CD4-positive, alpha-beta memory T cell (primary cell): ENCODE data around the gene UNC93A. TPM values are rescaled to one million over a fixed set of nuclear protein-coding genes. Genes with fewer than 3 reads are reported as not detected.

Experiments used
- CTCF ChIA-PET: fragments of 350-600 bp; sonication (Branson Sonifier 250); formaldehyde crosslinking; loops from one replicate; lab custom pipeline; 2021; ENCODE audit warnings: inconsistent platforms; ENCODE audit not compliant: partially characterized antibody; lab: Charles Lee
- POLR2A ChIA-PET: fragments of 350-600 bp; sonication (Branson Sonifier 250); formaldehyde crosslinking; loops from one replicate; lab custom pipeline; 2021; ENCODE audit not compliant: partially characterized antibody; lab: Charles Lee
- DNase-seq, 5 donors: peaks; one replicate each; pipeline versions ENCODE4 v3.0.0 to v3.0.0-alpha.2; 2020 to 2022; ENCODE audit warnings: mixed read lengths in 1 of 5
- H3K27ac ChIP-seq: one replicate; pipeline ENCODE4 v1.7.0; 2013; ENCODE audit warnings: low read depth, low read length
- H3K27me3 ChIP-seq: 2 replicates; pipeline ENCODE4 v1.7.0; 2013; ENCODE audit warnings: mild to moderate bottlenecking, low read length, moderate library complexity; ENCODE audit not compliant: insufficient read depth
- H3K36me3 ChIP-seq: 2 replicates; pipeline ENCODE4 v1.7.0; 2013; ENCODE audit warnings: mild to moderate bottlenecking, low read length, moderate library complexity; ENCODE audit not compliant: insufficient read depth
- H3K4me1 ChIP-seq: 2 replicates; pipeline ENCODE4 v1.7.0; 2013; ENCODE audit warnings: mild to moderate bottlenecking, low read length, moderate library complexity; ENCODE audit not compliant: insufficient read depth
- H3K4me3 ChIP-seq, 2 donors: one replicate each; pipeline ENCODE4 v1.7.0; 2013; ENCODE audit warnings: low read length in 2 of 2, mild to moderate bottlenecking in 1 of 2
- H3K9me3 ChIP-seq, 2 donors: one replicate each; pipeline ENCODE4 v1.7.0; 2013; ENCODE audit warnings: low read length in 2 of 2, control low read depth in 1 of 2; ENCODE audit not compliant: control insufficient read depth in 1 of 2
- H3K27ac Mint-ChIP-seq, 7 donors: one replicate each; pipeline ENCODE4 v1.8.0; 2020 to 2021; ENCODE audit warnings: mixed read lengths in 7 of 7, mild to moderate bottlenecking in 6 of 7, inconsistent platforms in 3 of 7, moderate library complexity in 3 of 7
- H3K27me3 Mint-ChIP-seq, 2 donors: one replicate each; pipeline ENCODE4 v1.8.0; 2020 to 2021; ENCODE audit warnings: mixed read lengths in 2 of 2
- H3K36me3 Mint-ChIP-seq, 2 donors: one replicate each; pipeline ENCODE4 v1.8.0; 2020 to 2021; ENCODE audit warnings: mixed read lengths in 2 of 2, inconsistent platforms in 1 of 2, mild to moderate bottlenecking in 1 of 2
- H3K4me1 Mint-ChIP-seq, 4 donors: one replicate each; pipeline ENCODE4 v1.8.0; 2020 to 2021; ENCODE audit warnings: mixed read lengths in 4 of 4, mild to moderate bottlenecking in 1 of 4
- H3K4me3 Mint-ChIP-seq, 8 donors: one replicate each; pipeline ENCODE4 v1.8.0; 2020 to 2021; ENCODE audit warnings: mixed read lengths in 8 of 8, mild to moderate bottlenecking in 7 of 8, moderate library complexity in 6 of 8, inconsistent platforms in 3 of 8
- H3K9me3 Mint-ChIP-seq, 8 donors: one replicate each; pipeline ENCODE4 v1.8.0; 2020 to 2021; ENCODE audit warnings: mixed read lengths in 8 of 8, mild to moderate bottlenecking in 5 of 8, inconsistent platforms in 3 of 8, moderate library complexity in 1 of 8
- intact Hi-C: fragments of 100-400 bp; cut with micrococcal nuclease; formaldehyde crosslinking; loops from one replicate; pipeline ENCODE4 v1.15.1; 2023
- polyA plus RNA-seq, 2 donors: library from polyadenylated mRNA; unstranded; fragments of 300-500 nt; fragmentation: Illumina TruSeq; gene quantifications; one replicate each; pipeline ENCODE4 v1.2.3, GENCODE V29; 2021
- total RNA-seq, 2 experiments: library from RNA; stranded (reverse); gene quantifications; one replicate each; pipeline ENCODE4 v1.2.3, GENCODE V29; 2021

Gene UNC93A
- total and polyA plus RNA-seq, 4 experiments from 2014 or later: not detected

DNA sequence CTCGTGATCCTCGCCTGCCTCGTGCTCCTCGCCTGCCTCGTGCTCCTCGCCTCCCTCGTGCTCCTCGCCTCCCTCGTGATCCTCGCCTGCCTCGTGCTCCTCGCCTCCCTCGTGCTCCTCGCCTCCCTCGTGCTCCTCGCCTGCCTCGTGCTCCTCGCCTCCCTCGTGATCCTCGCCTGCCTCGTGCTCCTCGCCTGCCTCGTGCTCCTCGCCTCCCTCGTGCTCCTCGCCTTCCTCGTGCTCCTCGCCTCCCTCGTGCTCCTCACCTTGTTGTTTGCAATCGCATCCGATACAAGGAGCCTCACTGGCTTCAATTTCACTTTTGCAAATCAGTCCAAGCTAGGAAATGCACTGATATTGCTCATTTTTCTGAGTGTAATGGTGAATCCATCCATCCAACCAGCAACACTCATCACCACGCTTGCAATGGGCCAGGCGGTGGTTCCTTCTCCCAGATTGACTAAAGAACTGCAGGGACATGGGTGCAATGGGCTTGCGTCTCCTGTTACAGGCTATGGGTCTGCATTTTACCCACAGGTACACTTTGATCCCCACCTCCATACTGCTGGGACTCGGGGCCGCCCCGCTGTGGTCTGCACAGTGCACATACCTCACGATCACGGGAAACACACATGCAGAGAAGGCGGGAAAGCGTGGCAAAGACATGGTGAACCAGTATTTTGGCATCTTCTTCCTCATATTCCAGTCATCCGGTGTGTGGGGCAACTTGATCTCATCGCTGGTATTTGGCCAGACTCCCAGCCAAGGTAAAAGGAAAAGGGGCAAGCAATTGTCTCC is 4.6 kb downstream of the UNC93A start:
- intact Hi-C loops: no loop called here
- H3K27ac Mint-ChIP-seq: no peak overlapping the region
- H3K27me3 Mint-ChIP-seq: peaks cover 8 to 22% of the 10 kb centered on the region in 2 donors
- H3K36me3 ChIP-seq: no peaks in the 10 kb centered on the region
- no peaks in the 10 kb centered on the region for H3K36me3 Mint-ChIP-seq
- DNase-seq: no peak
- no peak overlapping the region for H3K4me3 Mint-ChIP-seq
- no peaks in the 10 kb centered on the region for H3K9me3 ChIP-seq
- no peaks in the 10 kb centered on the region for H3K27me3 ChIP-seq
- H3K9me3 Mint-ChIP-seq: no peaks in the 10 kb centered on the region
- no peak overlapping the region for H3K27ac ChIP-seq
- H3K4me1 ChIP-seq: no peaks in the 10 kb centered on the region
- H3K4me1 Mint-ChIP-seq: peaks cover 0 to 1% (median 0%) of the 10 kb centered on the region in 4 donors
- ChIA-PET POLR2A (no interaction called here), CTCF (no interaction called here)
- no peak overlapping the region for H3K4me3 ChIP-seq

DNA sequence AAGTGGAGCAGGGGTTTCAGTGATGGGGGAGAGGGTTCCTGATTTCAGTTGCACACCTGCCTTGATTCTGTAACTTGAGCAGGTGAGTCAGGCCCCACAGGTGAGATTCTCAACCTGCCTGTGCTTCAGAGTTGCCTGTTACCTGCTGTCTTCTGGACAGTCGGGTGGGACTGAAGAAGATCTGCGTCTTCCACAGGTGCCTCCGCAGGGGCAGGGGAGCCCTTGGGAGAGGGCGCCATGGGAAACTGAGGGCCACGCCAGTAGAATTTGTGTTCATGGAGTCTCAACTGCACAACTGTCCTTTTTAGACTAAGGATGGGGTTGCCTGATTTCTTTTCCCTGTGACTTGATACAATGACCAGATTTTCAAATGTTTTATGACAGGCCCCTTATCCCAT is 5.2 kb downstream of the UNC93A start:
- Histone ChIP-seq H3K9me3 (no peaks in the 10 kb centered on the region), H3K36me3 (no peaks in the 10 kb centered on the region), H3K27ac (no peak overlapping the region), H3K27me3 (no peaks in the 10 kb centered on the region), H3K4me1 (no peaks in the 10 kb centered on the region), H3K4me3 (no peak overlapping the region)
- intact Hi-C loops: no loop called here
- no peak overlapping the region for H3K27ac Mint-ChIP-seq
- CTCF ChIA-PET: no interaction called here
- H3K9me3 Mint-ChIP-seq: no peaks in the 10 kb centered on the region
- no peak overlapping the region for H3K4me3 Mint-ChIP-seq
- H3K27me3 Mint-ChIP-seq: peaks cover 8 to 22% of the 10 kb centered on the region in 2 donors
- H3K36me3 Mint-ChIP-seq: no peaks in the 10 kb centered on the region
- POLR2A ChIA-PET: no interaction called here
- no peak for DNase-seq
- peaks cover 0 to 1% (median 0%) of the 10 kb centered on the region in 4 donors for H3K4me1 Mint-ChIP-seq

DNA sequence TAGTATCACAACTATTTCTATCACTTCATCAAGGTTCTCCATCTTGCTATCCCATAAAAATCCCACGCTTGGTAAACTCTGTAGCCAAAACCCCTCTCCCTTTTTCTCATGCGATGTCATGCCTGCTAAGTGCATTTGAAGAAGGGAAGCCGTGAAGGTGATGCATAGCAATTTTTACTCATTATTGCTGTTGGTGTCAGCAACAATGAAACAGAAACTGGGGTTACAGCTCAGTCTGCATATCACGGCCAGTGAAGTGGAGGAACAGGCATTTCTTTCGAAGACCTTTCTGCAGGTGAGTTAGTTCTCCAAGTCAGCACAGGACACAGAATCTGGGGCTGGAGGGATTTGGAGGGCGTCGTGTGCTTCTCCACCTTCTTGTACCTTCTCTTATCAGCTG is 5.8 kb downstream of the UNC93A start:
- no peak for DNase-seq
- Histone ChIP-seq H3K4me1 (no peaks in the 10 kb centered on the region), H3K27ac (no peak overlapping the region), H3K4me3 (no peak overlapping the region), H3K27me3 (no peaks in the 10 kb centered on the region), H3K36me3 (no peaks in the 10 kb centered on the region), H3K9me3 (no peaks in the 10 kb centered on the region)
- Mint-ChIP-seq H3K9me3 (no peaks in the 10 kb centered on the region), H3K4me1 (peaks cover 0 to 1% (median 0%) of the 10 kb centered on the region in 4 donors), H3K27ac (no peak overlapping the region), H3K27me3 (peaks cover 8 to 22% of the 10 kb centered on the region in 2 donors), H3K4me3 (no peak overlapping the region), H3K36me3 (no peaks in the 10 kb centered on the region)
- ChIA-PET POLR2A (no interaction called here), CTCF (interaction anchor here (1.3 to 3.8 kb wide), 2 partner anchors 8 to 55 kb away, joined by 3 to 13 read pairs; no protein-coding TSS in a partner anchor)
- intact Hi-C loops: no loop called here

- Histone ChIP-seq H3K27me3 (no peaks in the 10 kb centered on the region), H3K9me3 (no peaks in the 10 kb centered on the region), H3K4me1 (no peaks in the 10 kb centered on the region), H3K4me3 (no peak overlapping the region), H3K27ac (no peak overlapping the region), H3K36me3 (no peaks in the 10 kb centered on the region)
- POLR2A ChIA-PET: no interaction called here
- CTCF ChIA-PET: interaction anchor here (1.3 to 3.8 kb wide), 2 partner anchors 9 to 53 kb away, joined by 3 to 13 read pairs; no protein-coding TSS in a partner anchor
- H3K27ac Mint-ChIP-seq: no peak overlapping the region
- H3K9me3 Mint-ChIP-seq: no peaks in the 10 kb centered on the region
- H3K4me3 Mint-ChIP-seq: no peak overlapping the region
- H3K36me3 Mint-ChIP-seq: no peaks in the 10 kb centered on the region
- H3K27me3 Mint-ChIP-seq: peaks cover 8 to 22% of the 10 kb centered on the region in 2 donors
- intact Hi-C loops: no loop called here
- no peak for DNase-seq
- H3K4me1 Mint-ChIP-seq: peaks cover 0 to 1% (median 0%) of the 10 kb centered on the region in 4 donors
Measured at GRCh38 chr6:167298127-167298526, 7.0 kb downstream of the UNC93A start.

DNA sequence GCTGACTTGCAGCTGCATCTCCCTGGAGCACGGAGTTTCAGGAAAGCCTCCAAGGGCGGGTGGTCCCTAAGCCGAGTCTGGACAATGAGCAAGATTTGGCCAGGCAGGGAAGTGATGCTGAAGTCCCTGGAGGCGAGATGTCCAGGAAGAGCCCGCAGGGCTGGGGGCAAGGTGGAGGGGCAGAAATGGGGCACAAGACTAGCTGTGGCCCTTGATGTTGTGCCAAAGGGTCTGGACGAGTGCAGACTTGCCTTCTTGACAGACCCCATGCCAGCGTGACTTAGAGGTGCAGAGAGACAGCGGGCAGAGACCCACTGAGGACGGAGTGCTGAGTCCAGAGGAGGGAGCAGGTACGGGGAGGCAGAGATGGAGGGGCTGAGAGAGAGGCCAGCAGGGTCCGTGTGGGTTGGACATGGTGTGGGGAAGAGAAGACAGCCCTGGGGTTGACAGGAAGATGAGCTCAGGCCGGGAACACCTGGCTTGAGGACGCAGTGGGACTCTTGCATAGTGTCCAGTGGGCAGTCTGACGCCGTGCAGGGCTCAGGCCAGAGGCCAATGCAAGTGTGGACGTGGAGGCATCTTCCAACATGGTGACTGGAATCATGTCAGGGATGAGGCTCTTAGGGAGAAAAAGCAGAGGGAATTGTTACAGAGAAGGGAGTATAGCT is 8.7 kb downstream of the UNC93A start:
- H3K9me3 ChIP-seq: no peaks in the 10 kb centered on the region
- intact Hi-C loops: no loop called here
- Mint-ChIP-seq H3K36me3 (no peaks in the 10 kb centered on the region), H3K4me3 (no peak overlapping the region), H3K9me3 (no peaks in the 10 kb centered on the region), H3K4me1 (peaks cover 0 to 1% (median 0%) of the 10 kb centered on the region in 4 donors), H3K27me3 (peaks cover 7 to 23% of the 10 kb centered on the region in 2 donors), H3K27ac (peak overlapping the region in 2 of 7 donors; percentile 31 to 75)
- H3K27me3 ChIP-seq: no peaks in the 10 kb centered on the region
- H3K4me3 ChIP-seq: no peak overlapping the region
- no peak for DNase-seq
- ChIA-PET POLR2A (no interaction called here), CTCF (interaction anchor here (3.8 kb wide), 1 partner anchor 10 kb away, joined by 13 read pairs; no protein-coding TSS in a partner anchor)
- H3K27ac ChIP-seq: no peak overlapping the region
- no peaks in the 10 kb centered on the region for H3K4me1 ChIP-seq
- no peaks in the 10 kb centered on the region for H3K36me3 ChIP-seq

- Mint-ChIP-seq H3K4me3 (no peak overlapping the region), H3K27ac (no peak overlapping the region), H3K36me3 (no peaks in the 10 kb centered on the region), H3K27me3 (peaks cover 6 to 25% of the 10 kb centered on the region in 2 donors), H3K9me3 (no peaks in the 10 kb centered on the region), H3K4me1 (peaks cover 0 to 1% (median 0%) of the 10 kb centered on the region in 4 donors)
- Histone ChIP-seq H3K27ac (no peak overlapping the region), H3K36me3 (no peaks in the 10 kb centered on the region), H3K27me3 (no peaks in the 10 kb centered on the region), H3K4me3 (no peak overlapping the region), H3K4me1 (no peaks in the 10 kb centered on the region), H3K9me3 (no peaks in the 10 kb centered on the region)
- intact Hi-C loops: no loop called here
- ChIA-PET CTCF (interaction anchor here (3.8 kb wide), 1 partner anchor 12 kb away, joined by 13 read pairs; no protein-coding TSS in a partner anchor), POLR2A (no interaction called here)
- DNase-seq: no peak
Measured at GRCh38 chr6:167300902-167301777, 10.0 kb downstream of the UNC93A start.
